ENCODE results near the gene NIPSNAP2. TPM values are rescaled to one million over a fixed set of nuclear protein-coding genes. Genes with fewer than 3 reads are reported as not detected.
A peak's percentile ranks its signal among the peaks of the same experiment; 100 is the strongest.

Gene NIPSNAP2
- total and polyA plus RNA-seq, 2 donors = 67.8 to 75.4 TPM

DNA sequence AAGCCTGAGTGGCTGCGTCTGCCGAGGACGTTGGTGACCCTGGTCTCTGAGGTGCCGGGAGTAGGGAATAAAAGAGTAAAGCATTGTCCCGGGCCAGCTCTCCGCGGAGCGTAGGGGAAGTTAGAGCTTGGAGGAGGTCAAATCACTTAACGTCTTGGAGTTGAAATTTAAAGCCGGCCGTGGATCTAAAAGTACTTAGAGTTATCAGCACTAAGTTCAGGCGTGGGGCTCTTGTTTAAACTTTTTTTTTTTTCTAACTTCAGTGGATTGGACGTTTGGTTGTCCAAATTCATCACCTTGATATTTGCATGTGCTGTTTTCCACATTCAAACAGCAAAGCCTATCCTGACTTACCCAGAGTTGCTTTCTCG, 700 bp downstream of the NIPSNAP2 start:
- peak; percentile 11 for DNase-seq (ENCODE audit: extremely low spot score)
- Histone ChIP-seq H3K27ac (ENCODE audit: low read depth) (peak overlapping the region; percentile 97), H3K4me1 (ENCODE audit: insufficient read depth) (no peaks in the 10 kb centered on the region), H3K36me3 (ENCODE audit: insufficient read depth) (no peaks in the 10 kb centered on the region), H3K4me3 (ENCODE audit: low read depth, low read length) (peak overlapping the region; percentile 92)
- WGBS = 2% methylated on average over 14 of the region's 14 CpGs

DNA sequence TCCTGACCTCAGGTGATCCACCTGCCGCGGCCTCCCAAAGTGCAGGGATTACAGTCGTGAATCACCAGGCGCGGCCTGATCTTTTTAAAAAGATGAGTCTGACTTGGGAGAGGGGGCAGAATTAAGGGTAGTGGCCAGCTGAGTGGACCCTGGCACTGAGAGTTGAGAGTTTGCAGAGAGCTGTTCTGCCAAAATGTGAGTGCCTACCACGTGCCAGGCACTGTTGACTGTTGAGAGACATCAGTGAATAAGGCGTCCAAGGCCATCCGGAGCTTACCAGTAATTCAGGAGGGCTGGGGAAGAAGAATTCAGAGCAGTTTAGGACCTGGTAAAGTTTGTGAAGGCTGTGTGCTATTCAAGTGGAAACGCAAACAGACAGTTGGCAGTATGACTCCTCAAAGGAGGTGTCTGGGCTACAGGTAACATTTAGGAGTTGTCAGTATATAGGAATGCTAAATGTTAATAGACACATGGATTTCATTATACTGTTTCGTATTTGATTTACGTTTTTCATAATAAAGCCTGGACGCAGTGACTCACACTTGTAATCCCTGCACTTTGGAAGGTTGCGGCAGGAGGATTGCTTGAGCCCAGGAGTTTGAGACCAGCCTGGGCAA, 1.5 kb downstream of the NIPSNAP2 start:
- Histone ChIP-seq H3K27ac (ENCODE audit: low read depth) (no peak overlapping the region), H3K4me1 (ENCODE audit: insufficient read depth) (no peaks in the 10 kb centered on the region), H3K36me3 (ENCODE audit: insufficient read depth) (no peaks in the 10 kb centered on the region), H3K4me3 (ENCODE audit: low read depth, low read length) (no peak overlapping the region)
- DNase-seq (ENCODE audit: extremely low spot score) = no peak
- 56% methylated on average over 13 of the region's 13 CpGs for WGBS

DNA sequence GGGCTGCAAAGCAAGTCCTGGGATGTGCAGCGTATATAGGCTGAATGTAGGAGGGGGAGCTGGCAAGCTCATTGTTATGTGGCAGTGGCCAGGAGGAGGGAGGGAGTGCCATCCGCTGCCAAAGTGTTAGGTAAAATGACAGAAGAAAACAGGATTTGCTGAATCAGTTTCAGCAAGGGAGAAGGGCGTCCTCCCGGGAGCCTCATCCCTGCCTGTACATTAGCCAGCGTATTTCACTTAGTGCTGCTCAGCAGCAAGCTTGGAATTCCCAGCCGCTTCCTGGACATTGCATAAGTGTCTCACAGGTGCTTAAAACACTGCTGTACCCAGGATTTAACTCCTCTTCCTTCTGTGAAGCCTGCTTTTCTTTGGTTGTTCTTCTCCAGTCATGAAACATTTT, 2.5 kb downstream of the NIPSNAP2 start:
- H3K4me3 ChIP-seq (ENCODE audit: low read depth, low read length) = no peak overlapping the region
- 85% methylated on average over 6 of the region's 6 CpGs for WGBS
- H3K36me3 ChIP-seq (ENCODE audit: insufficient read depth) = no peaks in the 10 kb centered on the region
- H3K27ac ChIP-seq (ENCODE audit: low read depth) = no peak overlapping the region
- DNase-seq (ENCODE audit: extremely low spot score) = no peak
- H3K4me1 ChIP-seq (ENCODE audit: insufficient read depth) = no peaks in the 10 kb centered on the region

DNA sequence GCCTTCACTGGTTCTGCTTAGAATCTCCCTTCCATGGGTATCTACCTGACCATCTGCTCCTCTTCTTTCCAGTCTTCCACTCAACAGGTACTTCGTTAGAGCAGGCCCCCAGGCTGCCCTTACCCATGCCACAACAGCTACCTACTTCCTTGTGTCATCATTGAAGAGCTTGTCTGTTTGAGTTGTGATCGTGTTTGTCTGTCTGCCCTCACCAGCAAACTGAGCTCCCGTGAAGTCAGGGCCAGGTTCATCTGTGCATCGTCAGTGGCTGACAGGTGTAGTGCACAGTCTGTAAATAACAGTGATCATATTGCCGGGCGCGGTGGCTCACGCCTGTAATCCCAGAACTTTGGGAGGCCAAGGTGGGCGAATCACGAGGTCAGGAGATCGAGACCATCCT, 5.0 kb downstream of the NIPSNAP2 start:
- H3K27ac ChIP-seq (ENCODE audit: low read depth) = no peak overlapping the region
- H3K4me1 ChIP-seq (ENCODE audit: insufficient read depth) = no peaks in the 10 kb centered on the region
- WGBS = 90% methylated on average over 11 of the region's 11 CpGs
- DNase-seq (ENCODE audit: extremely low spot score) = no peak
- H3K4me3 ChIP-seq (ENCODE audit: low read depth, low read length) = no peak overlapping the region
- H3K36me3 ChIP-seq (ENCODE audit: insufficient read depth) = no peaks in the 10 kb centered on the region

DNA sequence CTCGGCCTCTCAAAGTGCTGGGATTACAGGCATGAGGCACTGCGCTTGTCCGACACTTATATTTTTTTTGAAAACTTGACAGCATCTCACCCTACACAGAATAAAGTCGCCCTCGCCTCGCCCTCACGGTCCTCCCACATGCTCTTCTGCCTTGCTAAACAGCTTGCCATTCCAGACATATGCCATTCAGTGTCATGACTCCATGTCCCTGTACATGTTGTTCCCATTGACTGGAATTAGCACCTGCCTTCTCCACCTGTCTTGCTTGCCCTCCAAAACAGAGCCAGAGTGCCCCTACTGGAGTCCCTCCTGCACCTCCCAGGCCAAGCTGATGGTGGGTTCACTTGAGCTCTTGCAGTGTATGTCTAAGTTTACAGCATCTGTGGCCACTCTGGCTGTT, 6.2 kb downstream of the NIPSNAP2 start:
- H3K36me3 ChIP-seq (ENCODE audit: insufficient read depth) = no peaks in the 10 kb centered on the region
- no peak for DNase-seq (ENCODE audit: extremely low spot score)
- H3K27ac ChIP-seq (ENCODE audit: low read depth) = no peak overlapping the region
- 93% methylated on average over 7 of the region's 7 CpGs for WGBS
- H3K4me1 ChIP-seq (ENCODE audit: insufficient read depth) = no peaks in the 10 kb centered on the region
- H3K4me3 ChIP-seq (ENCODE audit: low read depth, low read length) = no peak overlapping the region

DNA sequence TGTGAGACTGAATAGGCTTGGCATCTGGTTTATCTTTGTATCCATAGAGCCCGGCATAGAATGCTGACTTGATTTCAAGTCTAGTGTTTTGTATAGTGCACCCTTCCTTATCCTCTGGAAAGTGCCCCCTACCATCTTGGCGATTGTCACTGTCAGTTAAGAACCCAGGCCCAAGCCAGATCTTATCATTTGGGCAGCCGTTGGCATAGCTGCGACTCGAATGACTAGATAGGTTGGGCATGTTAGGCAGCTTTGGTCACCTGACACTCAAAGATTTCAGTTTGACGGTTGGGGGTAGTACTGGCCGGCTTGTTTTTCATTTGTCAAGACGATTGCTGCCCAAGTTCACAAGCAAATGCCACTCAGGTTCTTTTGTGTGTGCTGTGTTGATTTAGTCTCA, 6.6 kb downstream of the NIPSNAP2 start:
- no peaks in the 10 kb centered on the region for H3K4me1 ChIP-seq (ENCODE audit: insufficient read depth)
- H3K36me3 ChIP-seq (ENCODE audit: insufficient read depth) = no peaks in the 10 kb centered on the region
- no peak overlapping the region for H3K4me3 ChIP-seq (ENCODE audit: low read depth, low read length)
- H3K27ac ChIP-seq (ENCODE audit: low read depth) = no peak overlapping the region
- DNase-seq (ENCODE audit: extremely low spot score) = no peak
- 67% methylated on average over 8 of the region's 8 CpGs for WGBS

DNA sequence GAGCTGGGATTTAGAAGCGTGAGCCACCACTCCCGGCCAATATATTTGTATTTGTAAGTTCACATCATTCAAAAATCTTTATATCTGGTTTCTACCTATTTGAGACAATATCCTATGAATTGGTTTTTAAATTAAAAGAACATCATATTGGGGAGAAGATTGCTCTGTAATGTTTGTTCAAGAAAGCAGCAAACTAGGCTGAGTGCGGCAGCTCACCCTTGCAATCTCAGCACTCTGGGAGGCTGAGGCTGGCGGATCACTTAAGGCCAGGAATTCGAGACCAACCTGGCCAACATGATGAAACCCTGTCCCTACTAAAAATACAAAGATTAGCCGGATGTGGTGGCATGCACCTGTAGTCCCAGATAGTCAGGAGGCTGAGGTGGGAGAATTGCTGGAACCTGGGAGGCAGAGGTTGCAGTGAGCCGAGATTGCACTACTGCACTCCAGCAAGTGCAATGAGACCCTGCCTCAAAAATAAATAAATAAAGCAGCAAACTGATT, 9.4 kb downstream of the NIPSNAP2 start:
- no peak for DNase-seq (ENCODE audit: extremely low spot score)
- 95% methylated on average over 7 of the region's 7 CpGs for WGBS
- no peaks in the 10 kb centered on the region for H3K4me1 ChIP-seq (ENCODE audit: insufficient read depth)

DNA sequence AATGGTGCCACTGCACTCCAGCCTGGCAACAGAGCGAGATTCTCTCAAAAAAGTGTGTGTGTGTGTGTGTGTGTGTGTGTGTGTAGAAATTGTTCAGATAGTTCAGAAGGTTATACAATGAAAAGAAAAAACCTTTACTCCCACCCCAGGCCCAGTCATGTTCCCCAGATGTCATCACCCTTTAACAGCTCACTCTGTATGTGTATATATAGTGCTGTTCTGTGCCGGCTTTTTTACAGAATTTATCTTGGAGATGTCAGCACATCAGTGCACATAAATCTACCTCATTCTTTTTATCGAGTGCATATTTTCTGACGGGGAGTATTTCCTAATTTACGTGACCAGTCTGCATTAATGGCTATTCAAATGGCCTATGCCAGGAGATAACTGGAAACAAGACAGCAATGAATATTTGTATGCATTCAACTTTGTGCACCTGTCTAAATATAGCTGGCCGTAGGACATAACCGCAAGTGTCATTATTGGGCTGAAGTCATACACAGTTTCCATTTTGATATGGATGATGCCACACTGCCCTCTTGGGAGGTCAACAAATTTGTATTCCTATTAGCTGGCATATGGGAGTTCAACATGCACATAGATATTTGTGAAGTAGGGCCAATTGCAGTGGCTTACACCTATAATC, 11.7 kb downstream of the NIPSNAP2 start:
- H3K4me3 ChIP-seq (ENCODE audit: low read depth, low read length) = no peak overlapping the region
- no peak overlapping the region for H3K27ac ChIP-seq (ENCODE audit: low read depth)
- 55% methylated on average over 7 of the region's 7 CpGs for WGBS
- no peaks in the 10 kb centered on the region for H3K4me1 ChIP-seq (ENCODE audit: insufficient read depth)
- no peak for DNase-seq (ENCODE audit: extremely low spot score)
- peaks cover 3% of the 10 kb centered on the region for H3K36me3 ChIP-seq (ENCODE audit: insufficient read depth)

More for the DNA sequence above, 9.4 kb downstream of the NIPSNAP2 start:
- Histone ChIP-seq H3K4me3 (ENCODE audit: low read depth, low read length) (no peak overlapping the region), H3K36me3 (ENCODE audit: insufficient read depth) (no peaks in the 10 kb centered on the region), H3K27ac (ENCODE audit: low read depth) (no peak overlapping the region)

DNA sequence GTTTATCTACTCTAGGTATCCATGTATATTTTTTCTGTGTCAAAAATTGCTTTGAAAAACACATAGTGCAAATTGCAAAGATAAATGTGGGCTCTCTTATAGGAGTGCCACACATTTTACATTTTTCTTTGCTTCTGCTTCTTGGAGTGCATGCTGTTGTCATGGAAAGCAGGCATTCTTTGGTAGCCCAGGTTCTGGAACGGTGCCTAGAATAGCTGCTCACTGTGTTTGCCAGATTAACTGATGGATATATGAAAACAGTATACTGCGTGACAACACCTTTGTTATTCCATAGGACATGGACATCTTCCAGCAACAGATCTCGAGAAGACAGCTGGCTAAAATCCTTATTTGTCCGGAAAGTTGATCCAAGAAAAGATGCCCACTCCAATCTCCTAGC, 13.4 kb downstream of the NIPSNAP2 start:
- Histone ChIP-seq H3K4me1 (ENCODE audit: insufficient read depth) (no peaks in the 10 kb centered on the region), H3K36me3 (ENCODE audit: insufficient read depth) (peaks cover 5% of the 10 kb centered on the region), H3K4me3 (ENCODE audit: low read depth, low read length) (no peak overlapping the region), H3K27ac (ENCODE audit: low read depth) (no peak overlapping the region)
- DNase-seq (ENCODE audit: extremely low spot score) = no peak
- WGBS = 43% methylated on average over 4 of the region's 4 CpGs

DNA sequence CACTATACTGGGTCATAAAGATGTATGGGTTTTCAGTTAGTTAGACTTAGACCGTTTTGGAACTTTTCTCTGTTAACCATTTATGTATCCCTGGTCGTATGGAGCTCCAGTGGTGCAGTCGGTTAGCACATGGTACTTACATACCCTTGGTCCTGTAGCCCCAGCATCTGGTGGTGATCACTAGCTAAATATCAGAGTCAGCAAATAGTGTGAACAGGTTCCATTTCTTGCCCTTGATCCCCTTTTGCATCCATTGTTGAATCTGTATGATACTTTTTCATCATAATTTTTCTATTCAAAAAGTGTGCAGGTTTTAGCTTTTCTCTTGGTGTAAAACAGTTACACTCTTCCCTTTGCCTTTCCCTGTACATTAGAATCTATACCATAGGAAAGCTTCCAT, 15.9 kb downstream of the NIPSNAP2 start:
- Histone ChIP-seq H3K4me3 (ENCODE audit: low read depth, low read length) (no peak overlapping the region), H3K4me1 (ENCODE audit: insufficient read depth) (no peaks in the 10 kb centered on the region), H3K27ac (ENCODE audit: low read depth) (no peak overlapping the region), H3K36me3 (ENCODE audit: insufficient read depth) (peaks cover 7% of the 10 kb centered on the region)
- WGBS = 84% methylated on average over 3 of the region's 3 CpGs
- DNase-seq (ENCODE audit: extremely low spot score) = no peak

DNA sequence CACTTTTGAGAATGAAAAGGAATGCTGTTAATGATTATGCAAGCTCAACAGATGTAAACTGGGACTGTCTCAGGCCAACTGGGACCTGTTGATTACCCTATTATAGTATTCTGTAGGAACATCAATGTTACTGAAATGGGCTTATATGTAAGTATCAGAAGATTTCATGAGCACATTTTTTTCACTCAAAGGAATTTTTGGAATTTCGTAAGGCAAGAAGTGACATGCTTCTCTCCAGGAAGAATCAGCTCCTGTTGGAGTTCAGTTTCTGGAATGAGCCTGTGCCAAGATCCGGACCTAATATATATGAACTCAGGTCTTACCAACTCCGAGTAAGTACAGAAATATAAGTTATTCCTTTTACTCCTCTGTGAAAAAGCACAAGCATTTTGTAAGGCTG, 19.2 kb downstream of the NIPSNAP2 start:
- no peak overlapping the region for H3K4me3 ChIP-seq (ENCODE audit: low read depth, low read length)
- H3K4me1 ChIP-seq (ENCODE audit: insufficient read depth) = no peaks in the 10 kb centered on the region
- DNase-seq (ENCODE audit: extremely low spot score) = no peak
- H3K36me3 ChIP-seq (ENCODE audit: insufficient read depth) = peaks cover 7% of the 10 kb centered on the region
- no peak overlapping the region for H3K27ac ChIP-seq (ENCODE audit: low read depth)
- 88% methylated on average over 3 of the region's 3 CpGs for WGBS

DNA sequence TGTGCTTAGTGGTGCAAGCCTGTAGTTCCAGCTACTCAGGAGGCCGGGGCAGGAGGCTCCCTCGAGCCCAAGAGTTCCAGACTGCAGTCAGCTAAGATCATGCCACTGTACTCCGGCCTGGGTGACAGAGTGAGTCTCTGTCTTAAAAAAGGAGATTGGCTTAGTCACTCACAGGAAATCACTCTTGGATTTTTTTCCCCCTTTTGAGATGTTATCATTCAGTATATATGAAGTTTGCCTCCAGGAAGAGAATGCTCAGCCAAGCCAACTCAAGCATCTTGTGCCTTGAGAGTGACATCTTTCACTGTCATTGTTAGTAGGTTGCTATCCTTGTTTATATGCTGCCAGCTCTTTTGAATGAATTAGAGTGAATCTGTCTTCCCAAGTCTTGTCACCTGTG, 28.0 kb downstream of the NIPSNAP2 start:
- Histone ChIP-seq H3K4me3 (ENCODE audit: low read depth, low read length) (no peak overlapping the region), H3K27ac (ENCODE audit: low read depth) (no peak overlapping the region), H3K4me1 (ENCODE audit: insufficient read depth) (no peaks in the 10 kb centered on the region), H3K36me3 (ENCODE audit: insufficient read depth) (peaks cover 6% of the 10 kb centered on the region)
- WGBS = 94% methylated on average over 3 of the region's 3 CpGs
- no peak for DNase-seq (ENCODE audit: extremely low spot score)

DNA sequence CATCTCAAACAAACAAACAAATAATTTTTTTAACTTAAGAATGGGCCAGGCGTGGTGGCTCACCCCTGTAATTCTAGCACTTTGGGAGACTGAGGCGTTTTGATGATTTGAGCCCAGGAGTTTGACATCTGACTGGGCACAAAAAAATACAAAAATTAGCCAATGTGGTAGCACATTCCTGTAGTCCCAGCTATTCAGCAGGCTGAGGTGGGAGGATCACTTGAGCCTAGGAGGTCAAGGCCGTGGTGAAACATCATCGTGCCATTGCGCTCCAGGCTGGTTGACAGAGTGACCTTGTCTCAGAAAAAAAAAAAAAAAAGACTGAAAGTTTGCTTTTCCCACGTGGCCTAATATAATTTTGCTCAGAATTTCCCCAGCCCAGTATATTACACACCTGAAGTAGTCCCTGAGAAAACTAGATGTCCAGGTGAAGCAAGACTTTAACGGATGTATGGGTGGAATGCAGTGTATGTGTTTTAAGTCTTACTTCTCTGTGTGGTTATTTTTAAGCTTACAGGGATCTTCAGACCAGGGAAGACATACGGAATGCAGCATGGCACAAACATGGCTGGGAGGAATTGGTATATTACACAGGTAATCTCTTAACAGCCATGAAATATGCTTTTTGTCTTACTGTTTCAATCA, 32.6 kb downstream of the NIPSNAP2 start:
- Histone ChIP-seq H3K4me1 (ENCODE audit: insufficient read depth) (no peaks in the 10 kb centered on the region), H3K4me3 (ENCODE audit: low read depth, low read length) (no peak overlapping the region), H3K27ac (ENCODE audit: low read depth) (no peak overlapping the region), H3K36me3 (ENCODE audit: insufficient read depth) (peaks cover 6% of the 10 kb centered on the region)
- DNase-seq (ENCODE audit: extremely low spot score) = no peak
- WGBS = 91% methylated on average over 8 of the region's 8 CpGs

DNA sequence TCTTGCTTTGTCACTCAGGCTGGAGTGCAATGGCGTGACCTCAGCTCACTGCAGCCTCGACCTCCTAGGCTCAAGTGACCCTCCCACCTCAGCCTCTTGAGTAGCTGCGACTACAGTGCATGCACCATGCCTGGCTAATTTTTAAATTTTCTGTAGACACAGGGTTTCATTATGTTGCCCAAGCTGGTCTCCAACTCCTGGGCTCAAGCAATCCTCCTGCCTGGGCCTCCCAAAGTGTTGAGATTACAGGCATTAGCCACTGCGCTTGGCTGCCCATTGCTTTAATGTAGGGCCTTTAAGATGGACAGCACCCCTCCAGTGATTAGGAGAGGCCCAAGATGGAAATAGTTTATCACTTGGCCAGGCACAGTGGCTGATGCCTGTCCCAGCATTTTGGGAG, 39.4 kb downstream of the NIPSNAP2 start:
- Histone ChIP-seq H3K36me3 (ENCODE audit: insufficient read depth) (no peaks in the 10 kb centered on the region), H3K4me1 (ENCODE audit: insufficient read depth) (peaks cover 2% of the 10 kb centered on the region), H3K4me3 (ENCODE audit: low read depth, low read length) (no peak overlapping the region), H3K27ac (ENCODE audit: low read depth) (no peak overlapping the region)
- 90% methylated on average over 4 of the region's 4 CpGs for WGBS
- DNase-seq (ENCODE audit: extremely low spot score) = no peak
